Right lobe of liver (tissue), 6 donors: ENCODE data around the gene CAB39. TPM values are rescaled to one million over a fixed set of nuclear protein-coding genes. Genes with fewer than 3 reads are reported as not detected.
A peak's percentile ranks its signal among the peaks of the same experiment; 100 is the strongest.

Source experiments
- ATAC-seq, 4 donors: fragments of 200-7000 bp; cut with Tn5 transposase; one replicate each; pipeline ENCODE4 v1.9.1; 2020; ENCODE audit warnings: mild to moderate bottlenecking in 4 of 4, moderate library complexity in 4 of 4
- DNase-seq, 3 donors: peaks; one replicate each; pipeline ENCODE4 v3.0.0-alpha.2; 2020
- H3K27ac ChIP-seq, 3 donors: fragments of 200-600 bp; one replicate each; pipeline ENCODE4 v1.8.0; 2022
- H3K27me3 ChIP-seq, 2 donors: fragments of 200-600 bp; one replicate each; pipeline ENCODE4 v1.8.0; 2022
- H3K36me3 ChIP-seq, 4 donors: fragments of 200-600 bp; sonication (generic) in 1 of 4; one replicate each; pipeline versions ENCODE4 v1.5.1 to v1.8.0; 2017 to 2022; ENCODE audit warnings: control low read depth in 1 of 4
- H3K4me1 ChIP-seq, 4 donors: fragments of 200-600 bp; sonication (generic) in 1 of 4; one replicate each; pipeline versions ENCODE4 v1.5.1 to v1.8.0; 2017 to 2022; ENCODE audit warnings: control low read depth in 1 of 4
- H3K4me3 ChIP-seq, 3 donors: fragments of 200-600 bp; one replicate each; pipeline ENCODE4 v1.8.0; 2022
- H3K9me3 ChIP-seq, 4 donors: fragments of 200-600 bp; sonication (generic) in 1 of 4; one replicate each; pipeline versions ENCODE4 v1.5.1 to v1.8.0; 2017 to 2022; ENCODE audit warnings: control low read depth in 1 of 4
- CTCF ChIP-seq, 4 donors: fragments of 200-600 bp in 3 of 4; fragments of 450-650 bp in 1 of 4; IDR thresholded peaks; one replicate each; pipeline versions ENCODE4 v1.5.1 to v1.8.0; 2016 to 2022; ENCODE audit warnings: antibody characterized with exemption in 4 of 4, mild to moderate bottlenecking in 2 of 4
- POLR2A ChIP-seq: fragments of 450-650 bp; IDR thresholded peaks from one replicate; pipeline ENCODE4 v1.6.1; 2017; ENCODE audit warnings: antibody characterized with exemption, mild to moderate bottlenecking
- WGBS: methylation state at CpG from one replicate; pipeline ENCODE4 v1.1.6; 2018; ENCODE audit warnings: low coverage, low lambda C conversion rate; ENCODE audit not compliant: insufficient coverage; ENCODE audit errors: missing lambda C conversion rate; 5-methylcytosine and 5-hydroxymethylcytosine counted together
- intact Hi-C, 2 donors: fragments of 100-400 bp; cut with DNase I; formaldehyde crosslinking; loops; one replicate each; pipeline versions ENCODE4 v1.11.2 to v1.14.1; 2022
- total RNA-seq, 6 experiments: library from RNA; depleted of rRNA in 2 of 6; stranded (reverse); fragments of >200 nt in 2 of 6; fragmentation: NEBNext Ultra II Directional in 3 of 6; extraction: Animal tissue kit (Norgen Biotek cat#: 25700) in 3 of 6; gene quantifications; one replicate each; pipeline versions ENCODE4 v1.1.0 to v1.2.4, GENCODE V29; 2016 to 2023
- donor health status: DM: no; HTN: yes; CAD: no.
- donor health status: DM: no; HTN: no; CAD: no.
- donor health status: DM: no; HTN: no; CAD: no.
- donor health status: DM: no; HTN: yes; CAD: no.
- donor health status: DM: no; HTN: yes; CAD: no.

The CAB39 gene
- total RNA-seq, 6 experiments from 2014 or later = 25.3 to 32.4 (median 27.8) TPM

- Histone ChIP-seq H3K4me1 (no peaks in the 10 kb centered on the region), H3K27ac (no peak overlapping the region), H3K27me3 (no peaks in the 10 kb centered on the region), H3K4me3 (no peak overlapping the region), H3K36me3 (peaks cover 0 to 18% (median 4%) of the 10 kb centered on the region in 4 donors), H3K9me3 (no peaks in the 10 kb centered on the region)
- DNase-seq (no peak), ATAC-seq (no peak)
- no peak for TF ChIP-seq POLR2A
- no peak for TF ChIP-seq CTCF (IDR thresholded peaks at IDR 0.05)
- intact Hi-C loops = loop anchor here in 1 of 2 donors (10.0 kb wide), 1 partner anchor 163 kb away; no protein-coding TSS in a partner anchor
- WGBS = 82% methylated on average over 15 of the region's 18 CpGs
Observed at GRCh38 chr2:230821261-230821990, 108.8 kb downstream of the CAB39 start.

GRCh38 chr2:230821991-230822520 is 109.4 kb downstream of the CAB39 start:
- Histone ChIP-seq H3K27me3 (no peaks in the 10 kb centered on the region), H3K36me3 (peaks cover 0 to 18% (median 4%) of the 10 kb centered on the region in 4 donors), H3K4me1 (no peaks in the 10 kb centered on the region), H3K4me3 (no peak overlapping the region), H3K9me3 (no peaks in the 10 kb centered on the region), H3K27ac (no peak overlapping the region)
- TF ChIP-seq POLR2A = no peak
- no peak for TF ChIP-seq CTCF (IDR thresholded peaks at IDR 0.05)
- intact Hi-C loops = loop anchor here in 1 of 2 donors (10.0 kb wide), 1 partner anchor 163 kb away; no protein-coding TSS in a partner anchor
- peak in 1 of 4 donors; percentile 8 for ATAC-seq
- DNase-seq = no peak
- WGBS = 57% methylated on average over 1 of the region's 13 CpGs

- 51% methylated on average over 5 of the region's 10 CpGs for WGBS
- peak in 1 of 4 donors; percentile 12 for ATAC-seq
Observed at GRCh38 chr2:230823264-230823964, 110.8 kb downstream of the CAB39 start.

More at GRCh38 chr2:230823264-230823964, 110.8 kb downstream of the CAB39 start:
- peaks cover 0 to 8% (median 3%) of the 10 kb centered on the region in 4 donors for H3K36me3 ChIP-seq
- TF ChIP-seq CTCF (IDR thresholded peaks at IDR 0.05) = no peak
- no peak for TF ChIP-seq POLR2A
- intact Hi-C loops = loop anchor here in 1 of 2 donors (10.0 kb wide), 1 partner anchor 161 kb away; no protein-coding TSS in a partner anchor
- DNase-seq = no peak
- no peaks in the 10 kb centered on the region for H3K9me3 ChIP-seq
- peaks cover 0 to 6% (median 0%) of the 10 kb centered on the region in 4 donors for H3K4me1 ChIP-seq
- H3K4me3 ChIP-seq = no peak overlapping the region
- H3K27me3 ChIP-seq = no peaks in the 10 kb centered on the region
- H3K27ac ChIP-seq = no peak overlapping the region
